Natural killer cell treated with Interleukin-12 subunit alpha and Interleukin-12 subunit beta and Interleukin-15 and Interleukin-18, amount 100 ng/mL, for 72 hours (primary cell): ENCODE results near the gene GFRA1. TPM values are rescaled to one million over a fixed set of nuclear protein-coding genes. Genes with fewer than 3 reads are reported as not detected.

Experiments used
- ATAC-seq, 2 donors: fragments of 150-1000 bp; cut with Tn5 transposase in 1 of 2; sonication (Bioruptor Pico), chemical (Tn5 transposase) in 1 of 2; 2 replicates each; pipeline ENCODE4 v1.10.0; 2021
- DNase-seq: peaks from one replicate; pipeline ENCODE4 v3.0.0; 2022; ENCODE audit warnings: low spot score
- H3K27ac Mint-ChIP-seq, 2 donors: 1 replicate in 1 of 2; 2 replicates in 1 of 2; pipeline ENCODE4 v1.8.0; 2022; ENCODE audit warnings: mixed read lengths in 2 of 2, mild to moderate bottlenecking in 1 of 2, moderate library complexity in 1 of 2
- H3K27me3 Mint-ChIP-seq, 2 donors: 1 replicate in 1 of 2; 2 replicates in 1 of 2; pipeline ENCODE4 v1.8.0; 2022; ENCODE audit warnings: mixed read lengths in 2 of 2
- H3K36me3 Mint-ChIP-seq: one replicate; pipeline ENCODE4 v1.8.0; 2022; ENCODE audit warnings: mixed read lengths
- H3K4me1 Mint-ChIP-seq, 2 donors: 1 replicate in 1 of 2; 2 replicates in 1 of 2; pipeline ENCODE4 v1.8.0; 2022; ENCODE audit warnings: low read depth in 2 of 2, mixed read lengths in 2 of 2, mild to moderate bottlenecking in 1 of 2
- H3K4me3 Mint-ChIP-seq: one replicate; pipeline ENCODE4 v1.8.0; 2022; ENCODE audit warnings: mixed read lengths
- H3K9me3 Mint-ChIP-seq: 2 replicates; pipeline ENCODE4 v1.8.0; 2022; ENCODE audit warnings: mixed read lengths
- total RNA-seq, 2 donors: library from RNA; stranded (reverse); gene quantifications; one replicate each; pipeline ENCODE4 v1.2.3, GENCODE V29; 2022

The GFRA1 gene
- total RNA-seq, 2 donors from 2014 or later = not detected

DNA sequence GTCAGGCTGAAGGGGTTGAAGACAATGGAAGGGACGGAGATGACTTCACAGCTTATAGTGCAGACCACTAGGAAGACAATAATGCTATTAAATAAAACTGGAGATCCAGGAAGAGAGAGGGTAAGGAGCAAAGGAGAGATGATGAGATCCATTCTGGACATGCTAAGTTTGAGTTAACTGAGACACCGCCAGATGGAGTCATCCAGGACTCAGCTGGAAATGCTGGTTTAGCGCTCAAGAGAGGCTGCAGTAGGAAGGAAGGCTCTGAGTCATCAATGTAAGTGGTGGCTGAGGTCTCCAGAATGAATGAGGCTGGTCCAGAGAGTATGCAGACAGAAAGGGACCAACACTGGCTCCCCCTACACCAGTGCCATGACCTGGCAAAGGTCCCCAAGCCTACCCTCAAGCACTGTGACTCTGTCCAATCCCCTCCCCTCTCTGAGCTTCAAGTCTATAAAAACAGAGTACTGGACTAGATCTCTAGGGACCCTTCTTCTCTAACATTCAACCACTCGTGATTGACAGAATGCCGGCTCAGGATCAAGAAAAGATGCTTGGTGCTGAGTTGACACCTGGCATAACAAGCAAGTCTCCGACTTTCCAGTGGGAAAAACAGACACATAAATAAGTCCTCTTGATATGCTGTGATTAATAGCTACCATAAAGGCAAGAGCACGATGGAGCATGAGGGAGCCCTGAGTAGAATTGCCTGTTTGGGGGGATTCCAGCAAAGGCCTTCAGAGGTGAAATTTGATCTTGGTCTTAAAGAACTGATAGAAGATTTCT lies 8.9 kb downstream of the GFRA1 start:
- no peaks in the 10 kb centered on the region for H3K36me3 Mint-ChIP-seq
- no peaks in the 10 kb centered on the region for H3K9me3 Mint-ChIP-seq
- peak in 1 of 2 donors; percentile 20 for ATAC-seq
- peaks cover 5 to 10% of the 10 kb centered on the region in 2 donors for H3K27me3 Mint-ChIP-seq
- H3K4me3 Mint-ChIP-seq = no peak overlapping the region
- H3K27ac Mint-ChIP-seq = no peak overlapping the region
- no peak for DNase-seq
- H3K4me1 Mint-ChIP-seq = no peaks in the 10 kb centered on the region

DNA sequence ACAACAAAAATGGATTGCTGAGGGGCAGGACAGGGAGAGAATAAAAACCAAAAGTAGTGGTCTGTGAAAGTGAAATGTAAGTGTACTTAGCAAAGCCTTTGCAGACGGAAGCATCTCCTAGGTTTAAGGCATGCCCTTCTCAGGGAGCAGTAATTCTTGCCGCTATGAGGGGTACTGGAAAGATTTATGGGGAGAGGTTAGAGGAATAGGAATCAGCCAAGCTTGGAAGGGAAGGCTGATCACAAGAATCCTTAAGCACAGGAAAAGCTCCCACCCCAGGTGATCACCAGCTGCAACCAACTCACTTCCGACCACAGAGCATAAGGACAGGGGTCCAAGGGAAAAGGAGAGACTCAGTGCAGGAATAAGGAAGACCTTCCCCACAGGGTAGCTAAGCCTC lies 10.3 kb downstream of the GFRA1 start:
- no peak overlapping the region for H3K27ac Mint-ChIP-seq
- H3K9me3 Mint-ChIP-seq = no peaks in the 10 kb centered on the region
- DNase-seq (no peak), ATAC-seq (no peak)
- no peaks in the 10 kb centered on the region for H3K36me3 Mint-ChIP-seq
- H3K4me1 Mint-ChIP-seq = no peaks in the 10 kb centered on the region
- no peak overlapping the region for H3K4me3 Mint-ChIP-seq
- H3K27me3 Mint-ChIP-seq = peaks cover 0 to 7% of the 10 kb centered on the region in 2 donors

DNA sequence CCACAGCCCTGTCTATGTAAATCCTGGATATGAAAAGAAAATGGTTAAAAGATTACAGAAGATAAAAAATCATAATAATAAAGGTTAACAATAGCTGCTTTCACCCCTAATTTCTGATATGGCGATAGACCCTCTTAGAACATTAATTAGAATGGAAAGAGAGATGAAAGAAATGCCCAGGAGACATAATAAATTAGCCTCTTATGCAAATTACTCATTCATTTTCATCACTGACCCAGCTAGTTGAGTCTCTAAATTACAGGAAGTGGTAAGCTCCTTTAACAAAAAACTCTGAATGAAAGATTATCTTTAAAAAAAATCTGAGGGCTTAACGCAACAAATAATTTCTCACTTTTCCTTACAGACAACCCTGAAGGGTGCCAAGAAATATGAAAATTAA lies 12.4 kb downstream of the GFRA1 start:
- Mint-ChIP-seq H3K27ac (no peak overlapping the region), H3K9me3 (no peaks in the 10 kb centered on the region), H3K4me1 (no peaks in the 10 kb centered on the region), H3K4me3 (no peak overlapping the region), H3K36me3 (no peaks in the 10 kb centered on the region), H3K27me3 (peaks cover 0 to 5% of the 10 kb centered on the region in 2 donors)
- no peak for DNase-seq
- no peak for ATAC-seq

DNA sequence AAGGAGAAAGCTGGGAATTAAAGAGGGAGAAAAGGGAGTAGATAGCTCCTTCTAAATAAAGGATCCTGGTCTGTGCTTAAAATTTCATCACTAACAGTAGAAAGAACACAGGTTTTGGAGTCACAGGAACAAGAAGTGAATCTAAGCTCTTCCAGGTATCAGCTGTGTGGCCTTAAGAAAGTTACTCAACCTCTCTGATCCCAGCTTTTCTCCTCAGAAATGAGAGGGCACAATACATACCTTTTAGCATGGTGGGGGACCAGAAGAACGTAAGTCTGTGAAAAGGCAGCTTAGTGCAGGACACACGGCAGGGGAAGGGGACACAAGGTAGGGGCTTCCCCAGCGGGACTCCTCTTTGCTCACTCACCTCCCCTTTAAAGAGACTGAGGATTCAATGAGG lies 13.4 kb downstream of the GFRA1 start:
- no peak overlapping the region for H3K27ac Mint-ChIP-seq
- no peaks in the 10 kb centered on the region for H3K36me3 Mint-ChIP-seq
- H3K27me3 Mint-ChIP-seq = peaks cover 0 to 5% of the 10 kb centered on the region in 2 donors
- no peak for DNase-seq
- no peaks in the 10 kb centered on the region for H3K4me1 Mint-ChIP-seq
- ATAC-seq = no peak
- no peaks in the 10 kb centered on the region for H3K9me3 Mint-ChIP-seq
- H3K4me3 Mint-ChIP-seq = no peak overlapping the region

DNA sequence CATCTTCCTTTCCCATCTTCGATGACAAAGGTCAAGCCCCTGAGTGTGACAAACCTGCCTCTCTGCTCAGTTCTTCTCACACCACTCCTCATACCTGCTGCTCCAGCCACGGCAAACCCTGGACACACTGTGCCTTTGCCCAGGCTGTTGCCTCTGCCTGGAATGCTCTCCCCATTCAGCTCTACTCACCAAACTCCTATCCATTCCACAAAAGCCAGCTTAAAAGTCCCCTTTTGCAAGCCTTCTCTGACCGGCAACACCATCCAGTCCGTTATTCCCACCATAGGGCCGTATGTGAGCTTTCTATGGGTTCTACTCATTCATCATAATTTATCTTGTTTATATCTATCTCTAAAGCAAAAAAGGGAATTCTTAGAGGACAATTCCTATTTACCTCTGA lies 15.2 kb downstream of the GFRA1 start:
- Mint-ChIP-seq H3K4me3 (no peak overlapping the region), H3K4me1 (no peaks in the 10 kb centered on the region), H3K27ac (no peak overlapping the region), H3K36me3 (no peaks in the 10 kb centered on the region), H3K9me3 (no peaks in the 10 kb centered on the region), H3K27me3 (peaks cover 0 to 5% of the 10 kb centered on the region in 2 donors)
- no peak for ATAC-seq
- DNase-seq = no peak

DNA sequence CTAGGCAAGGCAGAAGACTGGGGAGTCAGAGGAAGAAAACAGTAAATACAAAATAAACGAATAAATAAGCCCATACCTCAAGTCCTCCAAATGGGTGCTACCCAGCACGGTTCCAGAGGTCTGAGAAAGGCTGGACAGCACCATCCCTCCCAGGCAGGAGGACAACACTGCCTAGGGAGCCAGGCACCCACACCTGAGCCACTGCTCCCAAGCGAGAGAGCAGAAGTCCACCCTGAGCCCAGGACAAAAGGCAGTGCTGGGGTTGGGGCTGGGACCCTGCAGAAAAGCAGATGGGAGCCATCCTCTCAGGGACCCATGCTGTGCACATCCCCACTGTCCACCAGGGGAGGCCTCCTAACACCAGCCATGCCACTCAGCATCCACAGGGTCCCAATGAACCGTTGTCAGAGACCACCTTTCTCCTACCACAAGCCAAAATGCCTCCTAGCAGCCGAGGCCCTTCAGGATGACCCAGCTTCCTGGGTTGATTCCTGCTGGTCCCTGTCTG lies 16.2 kb downstream of the GFRA1 start:
- Mint-ChIP-seq H3K4me1 (no peaks in the 10 kb centered on the region), H3K9me3 (no peaks in the 10 kb centered on the region), H3K4me3 (no peak overlapping the region), H3K27me3 (peaks cover 0 to 5% of the 10 kb centered on the region in 2 donors), H3K27ac (no peak overlapping the region), H3K36me3 (no peaks in the 10 kb centered on the region)
- ATAC-seq = peak in 1 of 2 donors; percentile 20
- no peak for DNase-seq

DNA sequence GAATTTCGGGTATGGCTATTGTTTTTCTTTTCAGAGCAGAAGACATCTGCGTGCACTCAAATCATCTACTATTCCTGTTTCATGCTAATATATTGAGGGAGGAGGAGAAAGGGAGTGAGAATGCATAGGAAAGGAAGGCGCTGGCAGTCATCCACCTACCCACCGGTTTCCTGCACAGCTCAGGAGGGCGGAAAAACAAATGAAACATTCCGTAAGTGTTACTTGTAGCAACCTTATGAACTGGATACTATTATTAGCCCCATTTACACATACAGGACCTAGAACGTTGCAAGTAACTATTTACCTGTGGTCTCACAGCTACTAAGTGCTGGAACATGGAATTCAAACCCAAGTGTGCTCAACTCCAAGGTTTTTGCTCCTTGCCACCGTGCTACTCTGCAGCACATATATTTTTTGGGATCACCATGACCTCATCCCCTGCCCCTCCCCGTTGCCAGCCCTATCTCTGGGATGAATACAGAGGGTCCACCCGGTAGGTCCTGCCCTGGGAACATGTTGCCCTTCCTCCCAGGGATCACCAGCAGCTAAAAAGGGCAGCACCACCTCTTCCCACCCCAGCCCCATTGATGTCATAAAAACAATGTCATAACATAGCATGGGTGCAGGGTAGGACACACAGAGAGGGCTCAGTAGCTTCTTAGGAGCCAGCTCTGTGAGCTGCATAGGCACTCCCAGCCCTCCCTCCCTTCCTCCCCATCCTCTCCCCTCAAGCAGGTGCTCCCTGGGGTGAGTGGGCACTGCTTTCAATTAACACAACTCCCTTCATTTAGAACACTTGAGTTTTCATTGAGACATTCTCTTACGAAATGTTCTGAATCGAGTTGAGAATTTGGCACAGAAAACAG lies 16.9 kb downstream of the GFRA1 start:
- H3K27me3 Mint-ChIP-seq = peaks cover 0 to 3% of the 10 kb centered on the region in 2 donors
- no peak overlapping the region for H3K4me3 Mint-ChIP-seq
- no peak overlapping the region for H3K27ac Mint-ChIP-seq
- ATAC-seq = no peak
- no peaks in the 10 kb centered on the region for H3K36me3 Mint-ChIP-seq
- peaks cover under 1% of the 10 kb centered on the region for H3K9me3 Mint-ChIP-seq
- H3K4me1 Mint-ChIP-seq = no peaks in the 10 kb centered on the region
- DNase-seq = no peak

DNA sequence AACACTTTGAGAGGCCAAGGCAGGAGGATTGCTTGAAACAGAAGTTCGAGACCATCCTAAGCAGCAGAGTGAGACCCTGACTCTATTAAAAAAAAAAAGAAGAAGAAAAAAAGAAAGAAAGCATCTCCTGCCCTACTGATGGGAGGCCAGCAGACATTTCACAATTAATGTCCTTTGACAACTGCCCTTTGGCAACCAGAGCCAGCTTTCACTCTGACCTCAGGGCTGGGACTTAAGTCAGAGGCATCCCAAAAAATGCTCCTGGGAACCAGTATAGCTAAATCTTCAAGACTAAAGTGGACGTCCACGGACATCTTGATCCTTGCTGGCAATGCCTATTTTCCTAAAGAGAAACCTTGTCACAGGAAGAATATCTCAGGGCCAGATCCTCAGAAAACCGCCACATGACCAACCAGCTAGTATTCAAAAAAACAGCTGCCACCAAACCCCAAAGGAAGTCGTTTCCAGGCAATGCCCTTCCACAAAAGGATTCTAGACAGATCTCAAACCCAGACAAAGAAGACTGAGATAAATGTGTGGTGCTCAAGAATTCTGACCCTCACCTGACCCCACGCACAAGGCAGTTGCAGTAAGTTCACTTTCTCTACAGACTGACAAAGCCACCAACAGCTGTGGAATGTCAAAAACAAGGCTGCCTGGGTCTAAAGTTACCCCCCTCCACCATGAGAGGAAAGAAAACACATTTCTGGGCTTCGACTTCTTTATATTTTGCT lies 18.4 kb downstream of the GFRA1 start:
- no peak overlapping the region for H3K27ac Mint-ChIP-seq
- H3K9me3 Mint-ChIP-seq = peaks cover 7% of the 10 kb centered on the region
- DNase-seq = no peak
- H3K4me3 Mint-ChIP-seq = no peak overlapping the region
- H3K36me3 Mint-ChIP-seq = no peaks in the 10 kb centered on the region
- no peak for ATAC-seq
- peaks cover 0 to 3% of the 10 kb centered on the region in 2 donors for H3K27me3 Mint-ChIP-seq
- no peaks in the 10 kb centered on the region for H3K4me1 Mint-ChIP-seq

DNA sequence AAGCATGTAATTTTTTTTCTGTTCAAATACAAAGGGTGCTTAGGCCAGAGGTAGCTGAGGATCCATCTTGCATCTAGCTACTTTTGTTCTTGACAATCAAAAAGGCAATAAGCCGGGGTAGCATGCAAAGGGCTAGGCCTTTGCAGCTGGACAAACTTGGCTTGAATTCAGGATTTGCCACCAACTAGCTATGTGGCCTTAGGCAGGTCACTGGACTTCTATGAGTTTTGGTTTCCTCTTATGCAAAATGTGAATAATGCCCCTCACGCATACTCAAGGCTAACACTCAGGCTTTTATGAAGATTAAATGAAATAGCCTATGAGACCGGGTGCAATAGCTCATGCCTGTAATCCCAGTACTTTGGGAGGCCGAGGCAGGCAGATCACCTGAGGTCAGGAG lies 19.3 kb downstream of the GFRA1 start:
- peaks cover 0 to 3% of the 10 kb centered on the region in 2 donors for H3K27me3 Mint-ChIP-seq
- peaks cover 8% of the 10 kb centered on the region for H3K9me3 Mint-ChIP-seq
- DNase-seq (no peak), ATAC-seq (no peak)
- no peak overlapping the region for H3K4me3 Mint-ChIP-seq
- no peaks in the 10 kb centered on the region for H3K4me1 Mint-ChIP-seq
- H3K27ac Mint-ChIP-seq = no peak overlapping the region
- H3K36me3 Mint-ChIP-seq = no peaks in the 10 kb centered on the region

DNA sequence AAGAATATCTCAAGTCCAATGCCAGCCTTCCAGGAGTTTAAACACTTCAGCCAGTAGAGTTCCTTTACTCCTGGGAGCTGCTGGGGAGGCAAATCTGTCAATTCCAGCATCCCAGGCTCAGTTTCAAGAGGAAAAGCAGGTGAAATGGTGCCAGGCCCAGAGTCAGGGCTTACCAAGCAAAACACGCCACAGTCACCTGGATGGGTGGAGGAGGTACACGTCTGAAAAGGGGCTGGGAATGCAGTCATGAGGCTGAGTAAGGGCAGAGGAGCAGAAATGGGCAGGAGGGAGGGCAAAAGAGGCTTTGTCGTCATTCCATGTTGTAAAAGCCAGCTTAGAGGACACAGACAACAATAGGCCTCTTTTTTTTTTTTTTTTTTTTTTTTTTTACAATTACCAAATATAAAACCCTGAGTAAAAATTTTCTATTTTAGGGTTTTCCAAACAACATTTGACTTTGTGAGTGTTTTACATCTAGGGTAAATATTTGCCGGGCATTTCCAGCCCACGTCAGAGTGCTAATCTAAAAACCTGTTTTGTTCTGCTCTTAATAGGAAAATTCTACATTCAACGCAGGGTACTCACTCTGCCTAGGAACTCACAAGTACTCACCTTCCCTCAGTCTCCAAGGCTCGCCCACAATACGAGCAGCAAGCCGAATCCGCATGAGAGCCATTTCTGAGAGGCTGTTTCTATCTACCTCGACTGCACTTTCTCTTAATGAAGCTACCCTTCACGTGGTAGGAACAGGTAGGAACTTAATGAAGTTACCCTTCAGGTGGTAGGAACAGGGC lies 21.2 kb downstream of the GFRA1 start:
- DNase-seq (no peak), ATAC-seq (no peak)
- no peaks in the 10 kb centered on the region for H3K36me3 Mint-ChIP-seq
- H3K4me1 Mint-ChIP-seq = no peaks in the 10 kb centered on the region
- H3K4me3 Mint-ChIP-seq = no peak overlapping the region
- H3K27ac Mint-ChIP-seq = no peak overlapping the region
- H3K27me3 Mint-ChIP-seq = no peaks in the 10 kb centered on the region
- peaks cover 8% of the 10 kb centered on the region for H3K9me3 Mint-ChIP-seq

DNA sequence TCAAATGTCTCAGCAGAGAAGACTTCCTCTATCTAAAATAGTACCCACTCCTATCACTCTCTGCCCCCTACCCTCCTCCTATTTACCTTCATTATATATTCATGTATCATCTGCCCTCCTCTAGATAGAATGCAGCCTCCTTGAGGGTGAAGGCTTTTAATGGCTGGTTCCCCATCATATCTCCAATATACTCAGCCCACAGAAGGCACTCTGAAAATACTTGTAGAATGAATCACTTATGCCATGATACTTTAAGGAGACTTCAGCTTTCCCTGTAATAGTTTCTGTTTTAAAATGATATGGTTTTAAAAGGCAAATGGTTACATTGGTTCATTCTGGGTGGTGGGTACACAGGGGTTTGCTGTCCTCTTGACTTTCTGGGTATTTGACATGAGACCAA lies 25.3 kb downstream of the GFRA1 start:
- no peak overlapping the region for H3K4me3 Mint-ChIP-seq
- DNase-seq = no peak
- H3K27me3 Mint-ChIP-seq = no peaks in the 10 kb centered on the region
- H3K27ac Mint-ChIP-seq = no peak overlapping the region
- no peaks in the 10 kb centered on the region for H3K36me3 Mint-ChIP-seq
- no peak for ATAC-seq
- H3K9me3 Mint-ChIP-seq = peaks cover 11% of the 10 kb centered on the region
- H3K4me1 Mint-ChIP-seq = no peaks in the 10 kb centered on the region

DNA sequence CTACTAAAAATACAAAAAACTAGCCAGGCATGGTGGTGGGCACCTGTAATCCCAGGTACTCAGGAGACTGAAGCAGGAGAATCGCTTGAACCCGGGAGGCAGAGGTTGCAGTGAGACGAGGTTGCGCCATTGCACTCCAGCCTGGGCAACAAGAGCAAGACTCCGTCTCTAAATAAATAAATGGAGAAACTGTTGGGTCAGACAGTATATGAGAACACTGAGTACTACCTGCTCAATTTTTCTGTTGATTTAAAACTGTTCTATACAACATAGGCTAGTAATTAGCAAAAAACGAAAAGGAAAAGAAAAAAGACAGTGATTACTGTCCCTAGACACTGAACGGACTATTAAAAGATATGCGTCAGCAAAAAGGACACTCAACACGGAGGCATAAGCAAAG lies 26.7 kb downstream of the GFRA1 start:
- H3K4me1 Mint-ChIP-seq = no peaks in the 10 kb centered on the region
- no peak overlapping the region for H3K4me3 Mint-ChIP-seq
- H3K27me3 Mint-ChIP-seq = no peaks in the 10 kb centered on the region
- no peak overlapping the region for H3K27ac Mint-ChIP-seq
- H3K36me3 Mint-ChIP-seq = no peaks in the 10 kb centered on the region
- ATAC-seq = no peak
- peaks cover 11% of the 10 kb centered on the region for H3K9me3 Mint-ChIP-seq
- no peak for DNase-seq

DNA sequence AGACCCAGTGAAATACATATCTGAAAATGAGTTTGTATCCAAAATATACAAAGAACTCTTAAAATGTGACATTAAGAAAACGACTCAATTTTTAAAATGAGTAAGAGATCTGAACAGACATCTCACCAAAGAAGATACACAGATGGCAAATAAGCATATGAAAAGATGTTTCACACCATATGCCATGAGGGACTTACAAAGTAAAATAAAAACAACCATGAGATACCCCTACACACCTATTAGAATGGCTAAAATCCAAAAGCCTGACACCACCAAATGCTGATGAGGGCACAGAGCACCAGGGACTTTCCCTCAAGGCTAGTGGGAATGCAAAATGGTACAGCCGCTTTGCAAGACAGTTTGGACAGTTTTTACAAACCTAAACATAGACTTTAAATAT lies 27.9 kb downstream of the GFRA1 start:
- no peaks in the 10 kb centered on the region for H3K4me1 Mint-ChIP-seq
- DNase-seq (no peak), ATAC-seq (no peak)
- H3K36me3 Mint-ChIP-seq = no peaks in the 10 kb centered on the region
- no peak overlapping the region for H3K27ac Mint-ChIP-seq
- H3K4me3 Mint-ChIP-seq = no peak overlapping the region
- peaks cover 7% of the 10 kb centered on the region for H3K9me3 Mint-ChIP-seq
- no peaks in the 10 kb centered on the region for H3K27me3 Mint-ChIP-seq
